Prostate gland (tissue), 2 donors: ENCODE data around the gene COMMD8.

ENCODE experiments used
- CTCF ChIP-seq, 4 experiments: fragments of 200-600 bp in 2 of 4; fragments of 450-650 bp in 2 of 4; sonication (generic) in 2 of 4; IDR thresholded peaks; 1 replicate in 3 of 4; 2 replicates in 1 of 4; pipeline ENCODE4 v1.5.1; 2016 to 2019; ENCODE audit warnings: antibody characterized with exemption in 4 of 4, mild to moderate bottlenecking in 2 of 4, moderate library complexity in 2 of 4
- POLR2A ChIP-seq: fragments of 450-650 bp; IDR thresholded peaks from one replicate; pipeline ENCODE4 v1.6.1; 2016; ENCODE audit warnings: antibody characterized with exemption, mild to moderate bottlenecking
- POLR2AphosphoS5 ChIP-seq: sonication (generic); formaldehyde crosslinking; IDR thresholded peaks from one replicate; pipeline ENCODE4 v1.6.1; 2017; ENCODE audit warnings: antibody characterized with exemption

- no peak for TF ChIP-seq CTCF (IDR thresholded peaks at IDR 0.05)
- no peak for TF ChIP-seq POLR2AphosphoS5
- TF ChIP-seq POLR2A, result no peak
These were observed 57.1 kb downstream of the COMMD8 start for GRCh38 chr4:47406408-47406807.
